ENCODE results near the gene ADGRF4.

The ADGRF4 gene

GRCh38 chr6:47681201-47681990 lies 17.0 kb upstream of the ADGRF4 start:
- peak; percentile 29 for DNase-seq (ENCODE audit: low spot score)

GRCh38 chr6:47686411-47686810 lies 12.0 kb upstream of the ADGRF4 start:
- DNase-seq (ENCODE audit: low spot score) = no peak

GRCh38 chr6:47687432-47687831 lies 10.9 kb upstream of the ADGRF4 start:
- no peak for DNase-seq (ENCODE audit: low spot score)

GRCh38 chr6:47690214-47690613 lies 8.2 kb upstream of the ADGRF4 start:
- no peak for DNase-seq (ENCODE audit: low spot score)

- DNase-seq (ENCODE audit: low spot score) = no peak
Measured at GRCh38 chr6:47690791-47691190, 7.6 kb upstream of the ADGRF4 start.

- no peak for DNase-seq (ENCODE audit: low spot score)
Measured at GRCh38 chr6:47697925-47698324, 455 bp upstream of the ADGRF4 start.

GRCh38 chr6:47700053-47700452 lies 1.7 kb downstream of the ADGRF4 start:
- DNase-seq (ENCODE audit: low spot score) = peak; percentile 9

- DNase-seq (ENCODE audit: low spot score) = no peak
Measured at GRCh38 chr6:47700596-47700995, 2.2 kb downstream of the ADGRF4 start.

GRCh38 chr6:47701363-47701762 lies 3.0 kb downstream of the ADGRF4 start:
- no peak for DNase-seq (ENCODE audit: low spot score)

- no peak for DNase-seq (ENCODE audit: low spot score)
Measured at GRCh38 chr6:47709160-47709559, 10.8 kb downstream of the ADGRF4 start.

GRCh38 chr6:47710295-47710694 lies 11.9 kb downstream of the ADGRF4 start:
- DNase-seq (ENCODE audit: low spot score) = no peak

GRCh38 chr6:47713200-47713599 lies 14.8 kb downstream of the ADGRF4 start:
- no peak for DNase-seq (ENCODE audit: low spot score)

GRCh38 chr6:47714802-47715201 lies 16.4 kb downstream of the ADGRF4 start:
- no peak for DNase-seq (ENCODE audit: low spot score)

- no peak for DNase-seq (ENCODE audit: low spot score)
Measured at GRCh38 chr6:47715782-47716181, 17.4 kb downstream of the ADGRF4 start.

GRCh38 chr6:47716207-47716606 lies 17.8 kb downstream of the ADGRF4 start:
- no peak for DNase-seq (ENCODE audit: low spot score)

- no peak for DNase-seq (ENCODE audit: low spot score)
Measured at GRCh38 chr6:47718571-47718970, 20.2 kb downstream of the ADGRF4 start.

- no peak for DNase-seq (ENCODE audit: low spot score)
Measured at GRCh38 chr6:47721189-47721588, 22.8 kb downstream of the ADGRF4 start.

GRCh38 chr6:47722194-47722593 lies 23.8 kb downstream of the ADGRF4 start:
- DNase-seq (ENCODE audit: low spot score) = no peak

GRCh38 chr6:47724300-47724699 lies 25.9 kb downstream of the ADGRF4 start:
- no peak for DNase-seq (ENCODE audit: low spot score)

GRCh38 chr6:47727391-47727790 lies 29.0 kb downstream of the ADGRF4 start:
- no peak for DNase-seq (ENCODE audit: low spot score)

- no peak for DNase-seq (ENCODE audit: low spot score)
Measured at GRCh38 chr6:47729019-47729418, 30.6 kb downstream of the ADGRF4 start.

GRCh38 chr6:47729457-47729856 lies 31.1 kb downstream of the ADGRF4 start:
- DNase-seq (ENCODE audit: low spot score) = no peak

GRCh38 chr6:47733879-47734558 lies 35.6 kb downstream of the ADGRF4 start:
- DNase-seq (ENCODE audit: low spot score) = peak; percentile 3

All from pons (tissue), 1 donor.